HepG2 (cell line): ENCODE measurements around the gene ZMYND8. TPM values are rescaled to one million over a fixed set of nuclear protein-coding genes. Genes with fewer than 3 reads are reported as not detected.
A peak's percentile ranks its signal among the peaks of the same experiment; 100 is the strongest.

Experiments used
- BORCS8-MEF2B ChIP-seq: sonication (generic); formaldehyde crosslinking; IDR thresholded peaks from 2 replicates; pipeline ENCODE4 v1.8.0; 2022; ENCODE audit warnings: mild to moderate bottlenecking, missing genetic modification reagents
- CBX5 ChIP-seq: sonication (generic); formaldehyde crosslinking; IDR thresholded peaks from 2 replicates; pipeline ENCODE4 v1.4.0; 2020; ENCODE audit warnings: missing genetic modification reagents, borderline replicate concordance
- FOSL1 ChIP-seq: sonication (generic); formaldehyde crosslinking; IDR thresholded peaks from 2 replicates; pipeline ENCODE4 v1.9.0; 2021; ENCODE audit warnings: missing genetic modification reagents, borderline replicate concordance
- KDM3A ChIP-seq: IDR thresholded peaks from 2 replicates; pipeline ENCODE4 v1.6.1; 2018; ENCODE audit warnings: low read depth, missing compliant biosample characterization
- LCORL ChIP-seq, 2 experiments: fragments of 450-650 bp in 1 of 2; sonication (generic) in 1 of 2; formaldehyde crosslinking in 1 of 2; IDR thresholded peaks; 2 replicates each; pipeline versions ENCODE4 v1.5.0 to v1.6.1; 2017 to 2020; ENCODE audit warnings: antibody characterized with exemption in 1 of 2, missing genetic modification reagents in 1 of 2
- NAIF1 ChIP-seq: sonication (generic); formaldehyde crosslinking; IDR thresholded peaks from 2 replicates; pipeline ENCODE4 v1.5.0; 2020; ENCODE audit warnings: mild to moderate bottlenecking, missing genetic modification reagents, borderline replicate concordance
- POLR2A ChIP-seq, 2 experiments: IDR thresholded peaks; 2 replicates each; pipeline ENCODE4 v1.6.1; 2011; ENCODE audit warnings: low read depth in 2 of 2, low read length in 2 of 2, mild to moderate bottlenecking in 1 of 2, moderate library complexity in 1 of 2; ENCODE audit not compliant: insufficient read depth in 1 of 2
- SMC3 ChIP-seq: IDR thresholded peaks from 2 replicates; pipeline ENCODE4 v1.6.1; 2011; ENCODE audit warnings: low read length, improper control_type of control experiment
- SOX13 ChIP-seq, 3 experiments: fragments of 450-650 bp in 1 of 3; sonication (generic) in 1 of 3; formaldehyde crosslinking in 1 of 3; IDR thresholded peaks in 2 of 3; conservative IDR thresholded peaks in 1 of 3; 2 replicates each; pipeline versions ENCODE4 v1.5.0 to v1.6.1; 2016 to 2020; ENCODE audit warnings: antibody characterized with exemption in 1 of 3, mild to moderate bottlenecking in 1 of 3, missing compliant biosample characterization in 1 of 3, missing genetic modification reagents in 1 of 3, moderate library complexity in 1 of 3
- ZBTB3 ChIP-seq: sonication (generic); formaldehyde crosslinking; IDR thresholded peaks from 2 replicates; pipeline ENCODE4 v1.4.0; 2020; ENCODE audit warnings: low read depth, mild to moderate bottlenecking, moderate library complexity, missing genetic modification reagents, borderline replicate concordance
- ZNF136 ChIP-seq: sonication (generic); formaldehyde crosslinking; IDR thresholded peaks from 2 replicates; pipeline ENCODE4 v1.8.1; 2022; ENCODE audit warnings: low read depth, mild to moderate bottlenecking, moderate library complexity, missing genetic modification reagents
- ZNF468 ChIP-seq: sonication (generic); formaldehyde crosslinking; IDR thresholded peaks from 2 replicates; pipeline ENCODE4 v1.8.0; 2022; ENCODE audit warnings: mild to moderate bottlenecking, moderate library complexity, missing genetic modification reagents
- ZNF547 ChIP-seq: sonication (generic); formaldehyde crosslinking; IDR thresholded peaks from 2 replicates; pipeline ENCODE4 v1.5.1; 2020; ENCODE audit warnings: mild to moderate bottlenecking, missing genetic modification reagents
- ZSCAN25 ChIP-seq: sonication (generic); formaldehyde crosslinking; IDR thresholded peaks from 2 replicates; pipeline ENCODE4 v1.8.0; 2022; ENCODE audit warnings: mild to moderate bottlenecking, missing genetic modification reagents
- polyA plus RNA-seq, 8 experiments: library from polyadenylated mRNA; depleted of rRNA in 3 of 8; stranded (reverse) in 7 of 8; unstranded in 1 of 8; fragments of >200 nt; fragmentation: Illumina TruSeq in 4 of 8; extraction: Trizol in 4 of 8; gene quantifications; 2 replicates each; pipeline versions ENCODE4 v1.2.1 to v1.2.3, GENCODE V29; 2011 to 2016; ENCODE audit warnings: low read depth in 4 of 8, missing spikeins in 1 of 8, mixed read lengths in 1 of 8; ENCODE audit not compliant: insufficient read depth in 1 of 8
- total RNA-seq, 5 experiments: library from RNA; depleted of rRNA; stranded (reverse); fragments of >200 nt; fragmentation: Illumina TruSeq; extraction: Trizol; gene quantifications; 2 replicates each; pipeline ENCODE4 v1.2.3, GENCODE V29; 2016; ENCODE audit warnings: low read depth in 1 of 5
- TF ChIP-seq, protein P1 (sequence below): sonication (generic); formaldehyde crosslinking; IDR thresholded peaks from 2 replicates; pipeline ENCODE4 v1.4.0; 2020; ENCODE audit warnings: missing genetic modification reagents
- TF ChIP-seq, protein P2 (sequence below): IDR thresholded peaks from 2 replicates; pipeline ENCODE4 v1.6.1; 2016; ENCODE audit warnings: mild to moderate bottlenecking
- TF ChIP-seq, protein P3 (sequence below): sonication (generic); formaldehyde crosslinking; IDR thresholded peaks from 2 replicates; pipeline ENCODE4 v1.4.0; 2020; ENCODE audit warnings: low read depth, missing genetic modification reagents
- TF ChIP-seq, protein P4 (sequence below): IDR thresholded peaks from 2 replicates; pipeline ENCODE4 v1.6.1; 2016; ENCODE audit warnings: missing compliant biosample characterization, missing genetic modification reagents, borderline replicate concordance

The ZMYND8 gene
- total and polyA plus RNA-seq, 2 of the 13 experiments (the other 11 are each of a cell fraction or from before 2014, with no cell fraction given): 53.9 to 84.7 TPM

DNA sequence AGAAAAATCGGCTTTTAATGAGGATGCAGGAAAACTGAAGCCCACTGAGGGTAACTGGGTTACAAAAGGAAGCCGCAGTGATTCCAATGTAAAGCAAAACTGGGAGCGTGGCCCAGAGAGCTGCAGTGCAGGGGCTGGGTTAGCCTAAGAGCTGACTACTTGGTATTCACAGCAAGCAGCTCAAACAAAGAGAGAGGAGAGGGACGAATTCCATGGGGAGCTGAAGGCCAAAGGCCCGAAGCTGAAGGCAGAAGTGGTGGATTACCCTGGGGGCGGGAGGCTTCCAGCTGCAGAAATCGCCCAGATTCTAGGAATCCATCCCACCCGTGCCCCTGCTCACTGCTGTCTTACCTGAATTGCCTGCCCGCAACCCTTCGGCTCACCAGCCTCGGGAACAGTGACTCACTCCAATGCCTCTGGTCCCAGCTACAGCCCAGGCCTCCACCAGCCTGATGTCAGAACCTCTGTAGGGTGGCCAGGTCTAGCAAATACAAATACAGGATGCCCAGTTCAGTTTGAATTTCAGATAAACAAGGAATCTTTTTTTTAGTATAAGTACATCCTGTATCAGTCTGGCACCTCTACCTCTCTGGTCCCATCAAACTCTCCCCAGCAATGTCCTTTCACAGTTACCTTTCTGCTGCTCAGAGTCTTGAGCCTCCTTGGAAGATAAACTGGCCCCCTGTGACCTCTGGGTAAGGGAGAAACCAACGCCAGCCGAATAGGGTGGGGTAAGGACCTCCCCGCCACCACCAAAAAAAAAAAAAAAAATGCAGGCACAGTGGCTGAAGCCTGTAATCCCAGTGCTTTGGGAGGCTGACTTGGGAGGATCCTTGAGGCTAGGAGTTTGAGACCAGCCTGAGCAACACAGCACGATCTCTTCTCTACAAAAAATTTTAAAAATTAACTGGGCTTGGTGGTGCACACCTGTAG lies 14.6 kb upstream of the ZMYND8 start (continued):
- peak; percentile 27 for TF ChIP-seq SMC3
- TF ChIP-seq, protein P1, sequence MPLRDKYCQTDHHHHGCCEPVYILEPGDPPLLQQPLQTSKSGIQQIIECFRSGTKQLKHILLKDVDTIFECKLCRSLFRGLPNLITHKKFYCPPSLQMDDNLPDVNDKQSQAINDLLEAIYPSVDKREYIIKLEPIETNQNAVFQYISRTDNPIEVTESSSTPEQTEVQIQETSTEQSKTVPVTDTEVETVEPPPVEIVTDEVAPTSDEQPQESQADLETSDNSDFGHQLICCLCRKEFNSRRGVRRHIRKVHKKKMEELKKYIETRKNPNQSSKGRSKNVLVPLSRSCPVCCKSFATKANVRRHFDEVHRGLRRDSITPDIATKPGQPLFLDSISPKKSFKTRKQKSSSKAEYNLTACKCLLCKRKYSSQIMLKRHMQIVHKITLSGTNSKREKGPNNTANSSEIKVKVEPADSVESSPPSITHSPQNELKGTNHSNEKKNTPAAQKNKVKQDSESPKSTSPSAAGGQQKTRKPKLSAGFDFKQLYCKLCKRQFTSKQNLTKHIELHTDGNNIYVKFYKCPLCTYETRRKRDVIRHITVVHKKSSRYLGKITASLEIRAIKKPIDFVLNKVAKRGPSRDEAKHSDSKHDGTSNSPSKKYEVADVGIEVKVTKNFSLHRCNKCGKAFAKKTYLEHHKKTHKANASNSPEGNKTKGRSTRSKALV (CRISPR knock-in tag): 0 out of 2 replicates have a peak, but pooled peaks have one; percentile 33
- TF ChIP-seq, protein P2, sequence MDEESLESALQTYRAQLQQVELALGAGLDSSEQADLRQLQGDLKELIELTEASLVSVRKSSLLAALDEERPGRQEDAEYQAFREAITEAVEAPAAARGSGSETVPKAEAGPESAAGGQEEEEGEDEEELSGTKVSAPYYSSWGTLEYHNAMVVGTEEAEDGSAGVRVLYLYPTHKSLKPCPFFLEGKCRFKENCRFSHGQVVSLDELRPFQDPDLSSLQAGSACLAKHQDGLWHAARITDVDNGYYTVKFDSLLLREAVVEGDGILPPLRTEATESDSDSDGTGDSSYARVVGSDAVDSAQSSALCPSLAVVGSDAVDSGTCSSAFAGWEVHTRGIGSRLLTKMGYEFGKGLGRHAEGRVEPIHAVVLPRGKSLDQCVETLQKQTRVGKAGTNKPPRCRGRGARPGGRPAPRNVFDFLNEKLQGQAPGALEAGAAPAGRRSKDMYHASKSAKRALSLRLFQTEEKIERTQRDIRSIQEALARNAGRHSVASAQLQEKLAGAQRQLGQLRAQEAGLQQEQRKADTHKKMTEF (CRISPR knock-in tag): peak; percentile 42; the same call in 1 of the 2 replicates
- TF ChIP-seq ZNF468: 0 out of 2 replicates have a peak, but pooled peaks have one; percentile 20
- TF ChIP-seq CBX5 (CRISPR knock-in tag): 0 out of 2 replicates have a peak, but pooled peaks have one; percentile 31
- peak; percentile 30; the same call in 1 of the 2 replicates for TF ChIP-seq KDM3A (CRISPR knock-in tag)
- 0 out of 2 replicates have a peak, but pooled peaks have one; percentile 45 for TF ChIP-seq ZNF136 (CRISPR knock-in tag)
- no peak for TF ChIP-seq NAIF1
- TF ChIP-seq, protein P3, sequence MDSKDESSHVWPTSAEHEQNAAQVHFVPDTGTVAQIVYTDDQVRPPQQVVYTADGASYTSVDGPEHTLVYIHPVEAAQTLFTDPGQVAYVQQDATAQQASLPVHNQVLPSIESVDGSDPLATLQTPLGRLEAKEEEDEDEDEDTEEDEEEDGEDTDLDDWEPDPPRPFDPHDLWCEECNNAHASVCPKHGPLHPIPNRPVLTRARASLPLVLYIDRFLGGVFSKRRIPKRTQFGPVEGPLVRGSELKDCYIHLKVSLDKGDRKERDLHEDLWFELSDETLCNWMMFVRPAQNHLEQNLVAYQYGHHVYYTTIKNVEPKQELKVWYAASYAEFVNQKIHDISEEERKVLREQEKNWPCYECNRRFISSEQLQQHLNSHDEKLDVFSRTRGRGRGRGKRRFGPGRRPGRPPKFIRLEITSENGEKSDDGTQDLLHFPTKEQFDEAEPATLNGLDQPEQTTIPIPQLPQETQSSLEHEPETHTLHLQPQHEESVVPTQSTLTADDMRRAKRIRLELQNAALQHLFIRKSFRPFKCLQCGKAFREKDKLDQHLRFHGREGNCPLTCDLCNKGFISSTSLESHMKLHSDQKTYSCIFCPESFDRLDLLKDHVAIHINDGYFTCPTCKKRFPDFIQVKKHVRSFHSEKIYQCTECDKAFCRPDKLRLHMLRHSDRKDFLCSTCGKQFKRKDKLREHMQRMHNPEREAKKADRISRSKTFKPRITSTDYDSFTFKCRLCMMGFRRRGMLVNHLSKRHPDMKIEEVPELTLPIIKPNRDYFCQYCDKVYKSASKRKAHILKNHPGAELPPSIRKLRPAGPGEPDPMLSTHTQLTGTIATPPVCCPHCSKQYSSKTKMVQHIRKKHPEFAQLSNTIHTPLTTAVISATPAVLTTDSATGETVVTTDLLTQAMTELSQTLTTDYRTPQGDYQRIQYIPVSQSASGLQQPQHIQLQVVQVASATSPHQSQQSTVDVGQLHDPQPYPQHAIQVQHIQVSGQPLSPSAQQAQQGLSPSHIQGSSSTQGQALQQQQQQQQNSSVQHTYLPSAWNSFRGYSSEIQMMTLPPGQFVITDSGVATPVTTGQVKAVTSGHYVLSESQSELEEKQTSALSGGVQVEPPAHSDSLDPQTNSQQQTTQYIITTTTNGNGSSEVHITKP (CRISPR knock-in tag): peak; percentile 49
- no peak for TF ChIP-seq LCORL (IDR thresholded peaks at IDR 0.05)
- 0 out of 2 replicates have a peak, but pooled peaks have one; percentile 30 for TF ChIP-seq LCORL (CRISPR knock-in tag; IDR thresholded peaks at IDR 0.05)
- TF ChIP-seq ZSCAN25 (CRISPR knock-in tag): peak; percentile 60; the same call in 1 of the 2 replicates
- 0 out of 2 replicates have a peak, but pooled peaks have one; percentile 15 for TF ChIP-seq BORCS8-MEF2B
- TF ChIP-seq, protein P4, sequence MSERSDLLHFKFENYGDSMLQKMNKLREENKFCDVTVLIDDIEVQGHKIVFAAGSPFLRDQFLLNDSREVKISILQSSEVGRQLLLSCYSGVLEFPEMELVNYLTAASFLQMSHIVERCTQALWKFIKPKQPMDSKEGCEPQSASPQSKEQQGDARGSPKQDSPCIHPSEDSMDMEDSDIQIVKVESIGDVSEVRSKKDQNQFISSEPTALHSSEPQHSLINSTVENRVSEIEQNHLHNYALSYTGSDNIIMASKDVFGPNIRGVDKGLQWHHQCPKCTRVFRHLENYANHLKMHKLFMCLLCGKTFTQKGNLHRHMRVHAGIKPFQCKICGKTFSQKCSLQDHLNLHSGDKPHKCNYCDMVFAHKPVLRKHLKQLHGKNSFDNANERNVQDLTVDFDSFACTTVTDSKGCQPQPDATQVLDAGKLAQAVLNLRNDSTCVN (CRISPR knock-in tag): no peak
- TF ChIP-seq SOX13 (IDR thresholded peaks at IDR 0.05): no peak
- TF ChIP-seq SOX13 (CRISPR knock-in tag; conservative IDR thresholded peaks at IDR 0.05 in 1 of 2, IDR thresholded peaks at IDR 0.05 in 1 of 2): 0 out of 4 replicates have a peak, but pooled peaks of 1 of the 2 experiments have one; percentile 23
- 0 out of 2 replicates have a peak, but pooled peaks have one; percentile 34 for TF ChIP-seq FOSL1
- TF ChIP-seq POLR2A (IDR thresholded peaks at IDR 0.05; ENCODE audit: insufficient read depth in 1 of 2, low read depth in 2 of 2, low read length in 2 of 2): peak in 1 of 2 experiments; percentile 51; a peak in 2 of 4 replicates
- TF ChIP-seq ZNF547: peak; percentile 71; the same call in 1 of the 2 replicates
- TF ChIP-seq ZBTB3: no peak
